VCaP (cell line): Measurements from ENCODE around the gene ADGRB3.

Source experiments
- H3K27ac ChIP-seq: fragments of 450-650 bp; 2 replicates; pipeline ENCODE4 v1.5.1; 2017
- TF ChIP-seq, protein P1 (sequence below): fragments of 450-650 bp; conservative IDR thresholded peaks from 2 replicates; pipeline ENCODE4 v1.5.1; 2017; ENCODE audit warnings: mild to moderate bottlenecking, moderate library complexity

The ADGRB3 gene

DNA sequence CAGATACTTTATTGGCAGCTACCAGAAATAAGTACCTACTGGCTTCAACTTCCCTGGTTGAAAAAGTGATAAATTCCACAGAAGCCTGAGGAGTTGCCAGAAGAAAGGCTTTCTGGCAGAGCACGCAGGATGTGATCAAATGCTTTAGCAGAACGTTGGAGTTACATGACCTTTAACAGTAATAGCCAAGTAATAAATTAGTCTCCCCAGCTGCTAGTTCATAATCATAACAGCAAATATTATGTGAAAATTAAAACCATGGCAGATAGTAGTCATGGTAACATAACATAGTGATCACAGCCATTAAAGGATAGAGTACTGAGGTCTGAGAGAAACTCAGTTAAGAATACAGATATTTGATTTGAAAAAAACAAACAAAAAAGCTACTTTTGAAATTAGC, 567.7 kb downstream of the ADGRB3 start:
- TF ChIP-seq, protein P1, sequence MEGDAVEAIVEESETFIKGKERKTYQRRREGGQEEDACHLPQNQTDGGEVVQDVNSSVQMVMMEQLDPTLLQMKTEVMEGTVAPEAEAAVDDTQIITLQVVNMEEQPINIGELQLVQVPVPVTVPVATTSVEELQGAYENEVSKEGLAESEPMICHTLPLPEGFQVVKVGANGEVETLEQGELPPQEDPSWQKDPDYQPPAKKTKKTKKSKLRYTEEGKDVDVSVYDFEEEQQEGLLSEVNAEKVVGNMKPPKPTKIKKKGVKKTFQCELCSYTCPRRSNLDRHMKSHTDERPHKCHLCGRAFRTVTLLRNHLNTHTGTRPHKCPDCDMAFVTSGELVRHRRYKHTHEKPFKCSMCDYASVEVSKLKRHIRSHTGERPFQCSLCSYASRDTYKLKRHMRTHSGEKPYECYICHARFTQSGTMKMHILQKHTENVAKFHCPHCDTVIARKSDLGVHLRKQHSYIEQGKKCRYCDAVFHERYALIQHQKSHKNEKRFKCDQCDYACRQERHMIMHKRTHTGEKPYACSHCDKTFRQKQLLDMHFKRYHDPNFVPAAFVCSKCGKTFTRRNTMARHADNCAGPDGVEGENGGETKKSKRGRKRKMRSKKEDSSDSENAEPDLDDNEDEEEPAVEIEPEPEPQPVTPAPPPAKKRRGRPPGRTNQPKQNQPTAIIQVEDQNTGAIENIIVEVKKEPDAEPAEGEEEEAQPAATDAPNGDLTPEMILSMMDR = no peak
- no peak overlapping the region; the same call in 1 of the 2 replicates for H3K27ac ChIP-seq

DNA sequence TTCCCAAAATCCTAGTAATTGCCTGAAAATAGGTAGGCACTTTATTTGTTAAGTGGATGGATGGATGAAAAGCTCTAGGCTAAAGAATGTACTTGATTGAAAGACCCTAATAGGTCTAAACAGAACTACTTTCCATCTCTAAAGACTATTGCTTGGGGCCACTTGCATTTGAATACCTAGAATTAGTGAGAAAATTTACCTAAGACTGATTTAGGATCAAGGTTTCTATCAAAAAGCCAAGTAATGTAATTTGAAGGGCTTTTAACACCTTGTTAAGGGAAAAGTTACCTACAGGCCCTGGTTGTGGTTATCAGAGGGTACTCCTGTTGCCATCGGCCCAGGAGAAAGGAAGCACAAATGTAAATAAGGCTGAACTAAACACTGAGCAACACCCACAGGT, 581.0 kb downstream of the ADGRB3 start:
- TF ChIP-seq, protein P1 = no peak
- no peak overlapping the region for H3K27ac ChIP-seq

DNA sequence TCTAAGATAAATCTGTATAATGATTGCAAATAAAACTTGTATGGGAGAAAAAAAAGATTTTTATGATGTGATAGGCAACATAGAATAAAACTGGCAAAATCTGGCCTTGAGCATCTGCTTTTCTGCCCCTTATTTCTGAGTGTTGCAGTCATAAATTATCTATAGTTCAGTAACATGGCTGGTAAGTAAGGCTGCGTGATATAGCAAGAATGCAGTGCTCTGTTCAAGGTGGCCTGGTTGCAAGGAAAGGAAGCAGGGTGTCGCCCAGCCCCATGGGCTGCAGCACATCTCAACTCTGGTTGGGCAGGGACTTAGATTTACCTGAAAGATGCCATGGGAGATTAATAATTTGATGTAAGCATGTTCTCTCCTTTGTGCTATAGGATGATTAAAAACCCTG, 582.3 kb downstream of the ADGRB3 start:
- no peak overlapping the region for H3K27ac ChIP-seq

DNA sequence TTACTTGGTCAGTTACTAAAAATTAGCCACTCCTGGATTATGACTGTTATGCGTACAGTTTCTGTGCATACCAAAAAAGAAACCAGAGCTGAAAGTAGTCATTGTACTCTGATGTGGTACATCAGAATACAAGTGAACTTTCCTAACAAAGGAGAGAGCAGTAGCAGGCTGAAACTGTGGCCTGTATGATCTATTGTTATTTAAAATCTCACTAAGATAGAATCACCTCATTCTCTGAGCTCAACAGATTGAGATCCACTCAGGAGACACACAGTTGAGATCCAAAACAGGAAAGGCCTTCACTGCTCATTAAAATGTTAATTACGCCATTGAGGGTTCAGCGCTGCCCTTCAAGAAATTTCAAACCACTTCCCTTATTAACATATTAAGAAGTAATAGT, 585.3 kb downstream of the ADGRB3 start:
- TF ChIP-seq, protein P1 = no peak
- no peak overlapping the region for H3K27ac ChIP-seq

More for the DNA sequence above, 582.3 kb downstream of the ADGRB3 start:
- TF ChIP-seq, protein P1 = no peak

DNA sequence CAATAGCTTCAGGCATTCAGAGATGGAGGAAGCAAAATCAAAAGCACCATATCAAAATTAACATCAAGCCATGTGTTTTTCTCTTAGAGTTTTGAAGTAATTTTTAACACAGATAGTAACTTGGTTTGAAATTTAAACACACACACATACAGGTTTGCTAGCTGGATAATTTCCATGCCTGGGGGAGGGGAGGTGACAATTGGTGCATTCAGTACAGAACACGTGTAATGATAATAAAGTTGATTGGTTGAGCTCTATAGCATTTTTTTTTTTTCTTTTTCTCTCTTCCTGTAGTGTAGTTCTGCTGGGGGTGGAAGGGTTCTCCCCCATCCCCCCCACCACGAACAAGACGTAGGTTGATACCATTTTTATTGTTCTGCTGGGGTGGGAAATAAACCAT, 596.9 kb downstream of the ADGRB3 start:
- no peak overlapping the region for H3K27ac ChIP-seq
- TF ChIP-seq, protein P1 = no peak

DNA sequence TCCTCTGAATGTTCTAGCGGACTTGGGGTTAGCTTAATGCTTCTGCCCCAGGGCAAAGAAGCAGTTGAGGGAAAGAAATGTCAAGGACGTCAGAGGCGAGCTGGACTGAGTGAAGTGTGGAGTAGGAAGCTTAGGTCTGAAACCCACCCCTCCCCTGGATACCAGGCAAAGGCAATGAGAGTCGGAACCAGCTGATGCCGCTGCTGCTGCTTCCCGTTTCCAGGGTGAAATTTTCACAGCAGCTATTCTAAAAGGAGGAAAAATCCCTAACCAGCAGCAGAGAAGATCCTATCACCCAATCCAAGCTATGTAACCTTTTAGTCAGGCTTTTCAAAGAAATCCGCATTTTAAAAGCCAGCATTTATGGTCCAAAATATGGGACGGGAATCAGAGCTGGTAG, 597.4 kb downstream of the ADGRB3 start:
- no peak overlapping the region for H3K27ac ChIP-seq
- TF ChIP-seq, protein P1 = no peak

DNA sequence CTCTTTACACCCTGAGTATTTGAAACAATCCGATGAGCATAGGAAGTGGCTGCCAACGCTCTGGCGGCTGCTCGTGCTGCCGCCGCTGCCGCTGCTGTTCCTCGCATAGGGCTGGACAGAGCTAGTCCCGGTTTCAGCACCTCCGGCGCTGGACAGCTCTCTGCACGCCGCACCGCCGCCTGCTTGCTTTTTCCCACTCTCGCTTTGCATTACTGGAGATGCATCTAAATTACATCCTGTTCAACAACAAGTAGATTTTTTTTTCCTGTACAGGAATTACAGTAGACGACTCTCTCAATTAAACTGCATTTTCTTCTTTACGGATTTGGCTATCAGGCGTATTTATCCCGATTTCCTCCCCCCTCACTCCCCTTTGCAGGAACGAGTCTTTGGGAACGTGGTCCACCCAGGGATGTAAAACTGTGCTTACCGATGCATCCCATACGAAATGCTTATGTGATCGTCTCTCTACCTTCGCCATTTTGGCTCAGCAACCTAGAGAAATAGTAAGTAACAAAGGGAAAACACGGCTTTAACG, 597.9 kb downstream of the ADGRB3 start:
- TF ChIP-seq, protein P1 = no peak
- no peak overlapping the region for H3K27ac ChIP-seq
